H9 (cell line): Measurements from ENCODE around the gene MGME1. TPM values are rescaled to one million over a fixed set of nuclear protein-coding genes. Genes with fewer than 3 reads are reported as not detected.

Experiments
- DNase-seq: peaks from one replicate; pipeline ENCODE4 v3.0.0-alpha.2; 2017
- H2AFZ ChIP-seq: one replicate; pipeline ENCODE4 v1.6.1; 2013; ENCODE audit warnings: mild to moderate bottlenecking, low read length, control low read depth, moderate library complexity
- H2AK5ac ChIP-seq: 2 replicates; pipeline ENCODE4 v1.6.1; 2013; ENCODE audit warnings: low read length, control low read depth, mixed read lengths; ENCODE audit not compliant: insufficient read length
- H2BK120ac ChIP-seq: one replicate; pipeline ENCODE4 v1.6.1; 2013; ENCODE audit warnings: low read depth, mild to moderate bottlenecking, low read length, control low read depth, inconsistent platforms; ENCODE audit not compliant: poor library complexity, severe bottlenecking
- H2BK12ac ChIP-seq: 2 replicates; pipeline ENCODE4 v1.6.1; 2013; ENCODE audit warnings: low read length, control low read depth, mixed read lengths, low read depth; ENCODE audit not compliant: insufficient read length
- H2BK15ac ChIP-seq: 2 replicates; pipeline ENCODE4 v1.6.1; 2013; ENCODE audit warnings: low read depth, low read length, control low read depth
- H2BK20ac ChIP-seq: one replicate; pipeline ENCODE4 v1.6.1; 2013; ENCODE audit warnings: low read depth, mild to moderate bottlenecking, low read length, control low read depth, inconsistent platforms; ENCODE audit not compliant: poor library complexity, severe bottlenecking
- H2BK5ac ChIP-seq: 2 replicates; pipeline ENCODE4 v1.6.1; 2013; ENCODE audit warnings: low read length, control low read depth, mixed read lengths; ENCODE audit not compliant: insufficient read length
- H3K14ac ChIP-seq: 2 replicates; pipeline ENCODE4 v1.6.1; 2013; ENCODE audit warnings: low read length, control low read depth; ENCODE audit not compliant: insufficient read depth
- H3K18ac ChIP-seq: 2 replicates; pipeline ENCODE4 v1.6.1; 2013; ENCODE audit warnings: low read depth, mild to moderate bottlenecking, mixed read lengths, low read length, control low read depth; ENCODE audit not compliant: insufficient read length
- H3K23ac ChIP-seq: 2 replicates; pipeline ENCODE4 v1.6.1; 2013; ENCODE audit warnings: low read length, control low read depth, mixed read lengths, low read depth; ENCODE audit not compliant: insufficient read length
- H3K23me2 ChIP-seq: 2 replicates; pipeline ENCODE4 v1.6.1; 2013; ENCODE audit warnings: low read depth, mild to moderate bottlenecking, mixed read lengths, low read length, control low read depth; ENCODE audit not compliant: insufficient read length, poor library complexity, severe bottlenecking
- H3K27ac ChIP-seq: 2 replicates; pipeline ENCODE4 v1.5.1; 2013; ENCODE audit warnings: low read length, control low read depth, mixed read lengths, low read depth; ENCODE audit not compliant: insufficient read length
- H3K27me3 ChIP-seq: 2 replicates; pipeline ENCODE4 v1.6.1; 2013; ENCODE audit warnings: low read length, control low read depth, inconsistent platforms; ENCODE audit not compliant: insufficient read depth
- H3K4ac ChIP-seq: 2 replicates; pipeline ENCODE4 v1.6.1; 2013; ENCODE audit warnings: low read depth, mild to moderate bottlenecking, control low read depth, inconsistent platforms, low read length, moderate library complexity
- H3K4me1 ChIP-seq: 2 replicates; pipeline ENCODE4 v1.6.1; 2013; ENCODE audit warnings: low read length, control low read depth, inconsistent platforms; ENCODE audit not compliant: insufficient read depth
- H3K4me2 ChIP-seq: 2 replicates; pipeline ENCODE4 v1.6.1; 2013; ENCODE audit warnings: low read length, control low read depth, mixed read lengths; ENCODE audit not compliant: insufficient read length, insufficient read depth
- H3K56ac ChIP-seq: 2 replicates; pipeline ENCODE4 v1.6.1; 2013; ENCODE audit warnings: low read depth, mild to moderate bottlenecking, mixed read lengths, low read length, control low read depth; ENCODE audit not compliant: insufficient read length
- H3K79me1 ChIP-seq: 2 replicates; pipeline ENCODE4 v1.6.1; 2013; ENCODE audit warnings: low read depth, mild to moderate bottlenecking, moderate library complexity, low read length, control low read depth, inconsistent platforms; ENCODE audit not compliant: insufficient read depth, poor library complexity, severe bottlenecking
- H3K79me2 ChIP-seq: 2 replicates; pipeline ENCODE4 v1.6.1; 2013; ENCODE audit warnings: low read length, control low read depth, inconsistent platforms; ENCODE audit not compliant: insufficient read depth
- H3K9ac ChIP-seq: 2 replicates; pipeline ENCODE4 v1.6.1; 2013; ENCODE audit warnings: low read length, control low read depth, mixed read lengths; ENCODE audit not compliant: insufficient read length; ENCODE audit errors: extremely low read depth
- H3K9me3 ChIP-seq: one replicate; pipeline ENCODE4 v1.6.1; 2013; ENCODE audit warnings: low read depth, low read length, inconsistent platforms; ENCODE audit not compliant: control insufficient read depth
- H3T11ph ChIP-seq: one replicate; pipeline ENCODE4 v1.6.1; 2013; ENCODE audit warnings: mild to moderate bottlenecking, low read length, control low read depth, inconsistent platforms
- H4K20me1 ChIP-seq: one replicate; pipeline ENCODE4 v1.6.1; 2013; ENCODE audit not compliant: control insufficient read depth, insufficient read length, insufficient read depth
- H4K5ac ChIP-seq: 2 replicates; pipeline ENCODE4 v1.6.1; 2013; ENCODE audit warnings: low read depth, mild to moderate bottlenecking, mixed read lengths, low read length, control low read depth; ENCODE audit not compliant: insufficient read length
- H4K8ac ChIP-seq: replicated peaks from 2 replicates; pipeline ENCODE4 v1.6.1; 2013; ENCODE audit warnings: low read length, control low read depth, mixed read lengths, low read depth; ENCODE audit not compliant: insufficient read length
- H4K91ac ChIP-seq: 2 replicates; pipeline ENCODE4 v1.6.1; 2013; ENCODE audit warnings: low read depth, mild to moderate bottlenecking, moderate library complexity, mixed read lengths, low read length, control low read depth; ENCODE audit not compliant: insufficient read length
- H3K27ac Mint-ChIP-seq, 3 experiments: 2 replicates in 2 of 3; 3 replicates in 1 of 3; pipeline ENCODE4 v1.8.0; 2020 to 2021; ENCODE audit warnings: mixed read lengths in 3 of 3, mild to moderate bottlenecking in 1 of 3, moderate library complexity in 1 of 3
- H3K27me3 Mint-ChIP-seq: 2 replicates; pipeline ENCODE4 v1.8.0; 2021; ENCODE audit warnings: low read depth, mild to moderate bottlenecking, moderate library complexity, mixed read lengths
- H3K36me3 Mint-ChIP-seq, 3 experiments: 2 replicates in 2 of 3; 3 replicates in 1 of 3; pipeline ENCODE4 v1.8.0; 2020 to 2021; ENCODE audit warnings: low read depth in 3 of 3, mixed read lengths in 3 of 3; ENCODE audit not compliant: insufficient read depth in 1 of 3
- H3K4me1 Mint-ChIP-seq, 2 experiments: 2 replicates each; pipeline ENCODE4 v1.8.0; 2020; ENCODE audit warnings: mixed read lengths in 2 of 2
- H3K4me3 Mint-ChIP-seq, 2 experiments: 2 replicates in 1 of 2; 3 replicates in 1 of 2; pipeline ENCODE4 v1.8.0; 2020 to 2021; ENCODE audit warnings: mild to moderate bottlenecking in 2 of 2, mixed read lengths in 2 of 2, moderate library complexity in 1 of 2
- H3K9me3 Mint-ChIP-seq, 2 experiments: 2 replicates in 1 of 2; 3 replicates in 1 of 2; pipeline ENCODE4 v1.8.0; 2020; ENCODE audit warnings: mild to moderate bottlenecking in 2 of 2, mixed read lengths in 2 of 2, moderate library complexity in 1 of 2
- CTCF ChIP-seq: fragments of 200-600 bp; sonication (generic); conservative IDR thresholded peaks from 3 replicates; pipeline ENCODE4 v1.8.0; 2021; ENCODE audit warnings: antibody characterized with exemption, mild to moderate bottlenecking
- WGBS: extraction: QIAGEN DNeasy Blood & Tissue Kit; methylation state at CpG from one replicate; pipeline ENCODE4 v1.1.7; 2013; ENCODE audit warnings: missing lambda C conversion rate, low lambda C conversion rate, mixed read lengths; ENCODE audit not compliant: insufficient read length; ENCODE audit errors: extremely low coverage; 5-methylcytosine and 5-hydroxymethylcytosine counted together
- total RNA-seq: library from RNA; stranded (reverse); gene quantifications from 2 replicates; pipeline ENCODE4 v1.2.1, GENCODE V29; 2021

Gene MGME1
- total RNA-seq, 1 experiment from 2014 or later, result 48.9 TPM

DNA sequence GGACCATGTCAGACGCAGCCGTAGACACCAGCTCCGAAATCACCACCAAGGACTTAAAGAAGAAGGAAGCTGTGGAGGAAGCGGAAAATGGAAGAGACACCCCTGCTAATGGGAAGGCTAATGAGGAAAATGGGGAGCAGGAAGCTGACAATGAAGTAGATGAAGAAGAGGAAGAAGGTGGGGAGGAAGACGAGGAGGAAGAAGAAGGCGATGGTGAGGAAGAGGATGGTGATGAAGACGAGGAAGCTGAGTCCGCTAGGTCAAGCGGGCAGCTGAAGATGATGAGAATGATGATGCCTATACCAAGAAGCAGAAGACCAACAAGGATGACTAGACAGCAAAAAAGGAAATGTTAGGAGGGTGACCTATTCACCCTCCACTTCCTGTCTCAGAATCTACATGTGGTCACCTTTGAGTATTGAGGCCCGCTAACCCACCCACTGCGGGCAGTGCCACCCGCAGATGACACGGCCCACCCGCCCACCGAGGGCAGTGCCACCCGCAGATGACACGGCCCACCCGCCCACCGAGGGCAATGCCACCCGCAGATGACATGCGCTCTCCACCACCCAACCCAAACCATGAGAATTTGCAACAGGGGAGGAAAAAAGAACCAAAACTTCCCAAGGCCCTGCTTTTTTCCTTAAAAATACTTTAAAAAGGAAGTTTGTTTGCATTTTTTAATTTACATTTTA lies 43.3 kb downstream of the MGME1 start:
- Histone ChIP-seq H2BK5ac (no peak overlapping the region), H3K18ac (no peak overlapping the region), H4K5ac (no peak overlapping the region), H3K4ac (no peak overlapping the region), H2AK5ac (no peak overlapping the region), H3T11ph (no peak overlapping the region), H3K79me2 (no peaks in the 10 kb centered on the region), H2BK12ac (no peak overlapping the region), H3K23ac (no peak overlapping the region), H2BK20ac (no peak overlapping the region), H3K14ac (no peak overlapping the region), H2AFZ (no peak overlapping the region), H3K79me1 (no peaks in the 10 kb centered on the region), H3K27ac (no peak overlapping the region), H3K27me3 (no peaks in the 10 kb centered on the region), H3K4me1 (no peaks in the 10 kb centered on the region), H2BK120ac (no peak overlapping the region), H3K56ac (no peak overlapping the region), H3K4me2 (no peak overlapping the region), H3K23me2 (no peaks in the 10 kb centered on the region), H3K9me3 (no peaks in the 10 kb centered on the region), H4K20me1 (no peaks in the 10 kb centered on the region), H4K91ac (no peak overlapping the region), H2BK15ac (no peak overlapping the region), H3K9ac (no peak overlapping the region), H4K8ac (no peak overlapping the region)
- Mint-ChIP-seq H3K9me3 (peaks cover 5 to 9% of the 10 kb centered on the region in 2 experiments), H3K4me3 (no peak overlapping the region), H3K4me1 (peaks cover 2 to 7% of the 10 kb centered on the region in 2 experiments; a peak in 2 of 4 replicates), H3K27me3 (no peaks in the 10 kb centered on the region), H3K36me3 (peaks cover 7 to 11% (median 8%) of the 10 kb centered on the region in 3 experiments; a peak in 6 of 7 replicates), H3K27ac (no peak overlapping the region)
- no peak for TF ChIP-seq CTCF
- no peak for DNase-seq
- 100% methylated on average over 3 of the region's 21 CpGs for WGBS
